Measurements from ENCODE around the gene KIF11.

KIF11 gene

DNA sequence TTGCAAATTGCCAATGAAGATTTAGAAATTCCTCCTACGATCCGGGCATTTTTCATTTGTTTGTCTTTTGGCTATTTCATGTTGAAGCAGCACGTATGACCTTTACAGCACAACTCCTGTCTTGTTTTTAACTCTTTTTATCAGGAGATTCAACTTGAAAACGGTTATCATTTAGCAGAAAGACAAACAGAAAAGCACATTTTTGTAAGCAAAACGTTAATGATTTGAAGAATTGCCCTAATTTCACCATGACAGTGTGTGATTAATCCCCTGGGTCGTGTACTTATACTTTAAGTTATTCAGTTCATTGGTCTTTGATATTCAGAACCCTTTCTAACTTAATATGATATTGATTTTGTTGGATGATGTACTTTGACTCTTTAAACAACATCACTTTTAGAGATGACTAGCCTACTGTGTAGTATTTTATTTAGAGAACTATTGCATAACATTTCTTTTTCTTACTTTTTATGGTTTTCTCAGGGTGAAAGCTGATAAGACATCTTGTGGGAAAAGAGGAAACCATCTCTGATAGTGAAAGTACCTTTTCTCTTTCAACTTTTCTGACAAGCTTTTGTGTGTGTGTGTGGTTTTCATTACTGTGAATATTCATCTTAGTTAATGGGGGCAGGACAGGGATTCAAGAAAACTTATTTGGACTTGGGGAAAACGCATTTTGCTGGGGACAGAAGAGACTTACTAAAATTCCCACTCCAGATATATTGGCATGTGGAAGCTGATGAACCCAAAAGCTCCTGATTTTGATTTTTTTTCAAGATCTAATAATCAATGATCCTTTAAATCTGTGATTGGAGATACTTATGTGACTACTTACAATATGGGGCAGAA, 105.0 kb downstream of the KIF11 start:
- Histone ChIP-seq H3K4me3 (replicated peaks; ENCODE audit: low read depth, low read length) (no peak overlapping the region), H3K27me3 (replicated peaks; ENCODE audit: control insufficient read depth, insufficient read depth, low read length) (peaks cover 2% of the 10 kb centered on the region), H3K36me3 (ENCODE audit: control insufficient read depth, insufficient read depth, low read length) (no peaks in the 10 kb centered on the region)
- TF ChIP-seq, protein P1, sequence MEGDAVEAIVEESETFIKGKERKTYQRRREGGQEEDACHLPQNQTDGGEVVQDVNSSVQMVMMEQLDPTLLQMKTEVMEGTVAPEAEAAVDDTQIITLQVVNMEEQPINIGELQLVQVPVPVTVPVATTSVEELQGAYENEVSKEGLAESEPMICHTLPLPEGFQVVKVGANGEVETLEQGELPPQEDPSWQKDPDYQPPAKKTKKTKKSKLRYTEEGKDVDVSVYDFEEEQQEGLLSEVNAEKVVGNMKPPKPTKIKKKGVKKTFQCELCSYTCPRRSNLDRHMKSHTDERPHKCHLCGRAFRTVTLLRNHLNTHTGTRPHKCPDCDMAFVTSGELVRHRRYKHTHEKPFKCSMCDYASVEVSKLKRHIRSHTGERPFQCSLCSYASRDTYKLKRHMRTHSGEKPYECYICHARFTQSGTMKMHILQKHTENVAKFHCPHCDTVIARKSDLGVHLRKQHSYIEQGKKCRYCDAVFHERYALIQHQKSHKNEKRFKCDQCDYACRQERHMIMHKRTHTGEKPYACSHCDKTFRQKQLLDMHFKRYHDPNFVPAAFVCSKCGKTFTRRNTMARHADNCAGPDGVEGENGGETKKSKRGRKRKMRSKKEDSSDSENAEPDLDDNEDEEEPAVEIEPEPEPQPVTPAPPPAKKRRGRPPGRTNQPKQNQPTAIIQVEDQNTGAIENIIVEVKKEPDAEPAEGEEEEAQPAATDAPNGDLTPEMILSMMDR (IDR thresholded peaks at IDR 0.05; ENCODE audit: insufficient read depth, low read length, poor library complexity, severe bottlenecking), result no peak
- peak; percentile 53 for DNase-seq (ENCODE audit: extremely low read depth, insufficient read length)

- no peaks in the 10 kb centered on the region for H3K36me3 ChIP-seq (ENCODE audit: control insufficient read depth, insufficient read depth, low read length)
- H3K4me3 ChIP-seq (replicated peaks; ENCODE audit: low read depth, low read length), result peak overlapping the region; percentile 38; the same call in 1 of the 2 replicates
- no peak for DNase-seq (ENCODE audit: extremely low read depth, insufficient read length)
- H3K27me3 ChIP-seq (replicated peaks; ENCODE audit: control insufficient read depth, insufficient read depth, low read length), result peaks cover 2% of the 10 kb centered on the region
- TF ChIP-seq, protein P1 (IDR thresholded peaks at IDR 0.05; ENCODE audit: insufficient read depth, low read length, poor library complexity, severe bottlenecking), result no peak
These were observed 106.2 kb downstream of the KIF11 start for GRCh38 chr10:92699193-92699517.

DNA sequence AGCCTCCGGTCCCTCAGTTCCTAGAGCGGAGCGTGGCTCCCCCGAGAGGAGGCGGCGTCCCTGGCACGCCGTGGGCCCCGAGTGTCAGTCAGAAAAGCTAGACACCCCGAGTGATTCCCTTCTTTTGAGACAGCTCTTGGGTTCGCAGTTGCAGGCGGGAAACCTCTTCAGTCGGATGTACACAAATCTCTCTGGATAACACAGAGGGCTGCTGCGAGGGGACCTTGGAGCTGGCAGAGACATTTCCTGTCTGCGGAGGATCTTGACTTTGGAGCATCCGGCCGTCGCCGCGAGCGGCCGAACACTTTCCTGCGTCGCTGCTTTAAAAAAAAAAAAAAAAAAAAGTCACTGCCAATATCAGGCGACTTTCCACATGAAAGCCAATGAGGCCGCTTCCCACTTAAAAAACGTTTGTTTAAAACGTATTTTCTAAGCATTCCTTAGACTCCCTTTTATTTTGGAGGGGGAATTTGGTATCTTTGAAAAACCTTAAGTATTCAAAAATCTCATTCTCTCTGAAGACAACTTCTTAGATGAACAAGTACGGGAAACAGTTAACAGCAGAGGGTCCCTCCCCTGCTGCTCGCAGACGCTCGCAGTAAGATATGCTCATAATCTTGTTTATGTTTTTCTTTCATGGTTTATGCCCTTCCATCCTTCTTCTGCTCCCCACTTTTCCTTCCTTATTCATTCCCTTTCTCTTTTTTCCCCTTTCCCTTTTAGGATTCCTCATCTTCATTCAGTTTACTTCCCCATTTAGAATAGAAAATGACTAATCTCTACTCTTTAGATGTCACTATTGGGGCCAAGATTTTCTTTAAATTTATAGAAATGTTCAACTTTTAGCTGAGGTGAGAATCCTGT, 106.8 kb downstream of the KIF11 start:
- Histone ChIP-seq H3K27me3 (replicated peaks; ENCODE audit: control insufficient read depth, insufficient read depth, low read length) (peaks cover 2% of the 10 kb centered on the region), H3K36me3 (ENCODE audit: control insufficient read depth, insufficient read depth, low read length) (no peaks in the 10 kb centered on the region), H3K4me3 (replicated peaks; ENCODE audit: low read depth, low read length) (peak overlapping the region; percentile 38)
- peak; percentile 56 for DNase-seq (ENCODE audit: extremely low read depth, insufficient read length)
- TF ChIP-seq, protein P1 (IDR thresholded peaks at IDR 0.05; ENCODE audit: insufficient read depth, low read length, poor library complexity, severe bottlenecking), result no peak

DNA sequence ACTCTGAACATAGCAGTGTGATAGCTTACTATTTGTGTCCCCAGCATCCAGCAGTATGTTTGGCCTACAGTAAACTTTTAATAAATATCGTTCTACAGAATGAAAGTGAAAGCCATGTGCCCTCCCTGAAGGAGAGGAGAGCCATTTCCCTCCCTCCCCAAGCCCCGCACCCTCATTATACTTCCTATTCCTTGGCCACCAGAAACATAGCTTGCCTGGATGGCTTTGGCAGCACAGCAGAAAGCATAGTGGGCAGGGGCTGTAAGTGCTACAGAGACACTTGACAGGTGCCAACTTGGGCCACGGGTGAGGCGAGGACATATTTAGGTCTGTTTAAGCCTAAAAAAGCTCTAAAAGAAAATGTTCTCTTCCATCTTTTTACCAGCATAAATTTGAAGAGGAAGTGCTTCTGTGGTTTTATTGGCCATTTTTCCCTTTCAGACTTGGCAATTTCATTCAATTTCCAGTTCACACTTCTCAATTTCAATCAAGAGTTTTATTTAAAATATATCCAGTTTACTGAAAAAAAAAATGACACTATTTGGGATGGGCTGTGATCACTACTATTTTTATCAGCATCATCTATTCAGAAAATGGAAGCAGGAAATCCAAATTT, 109.5 kb downstream of the KIF11 start:
- H3K4me3 ChIP-seq (replicated peaks; ENCODE audit: low read depth, low read length), result no peak overlapping the region; the same call in 1 of the 2 replicates
- H3K27me3 ChIP-seq (replicated peaks; ENCODE audit: control insufficient read depth, insufficient read depth, low read length), result peaks cover 2% of the 10 kb centered on the region
- TF ChIP-seq, protein P1 (IDR thresholded peaks at IDR 0.05; ENCODE audit: insufficient read depth, low read length, poor library complexity, severe bottlenecking), result no peak
- DNase-seq (ENCODE audit: extremely low read depth, insufficient read length), result no peak
- H3K36me3 ChIP-seq (ENCODE audit: control insufficient read depth, insufficient read depth, low read length), result no peaks in the 10 kb centered on the region
